ENCODE measurements around the gene KCNJ10.

The KCNJ10 gene

GRCh38 chr1:160058087-160058486 is 11.9 kb downstream of the KCNJ10 start:
- no peaks in the 10 kb centered on the region for H3K4me1 ChIP-seq (ENCODE audit: control insufficient read depth, low read length)
- no peaks in the 10 kb centered on the region for H3K79me2 ChIP-seq (ENCODE audit: control insufficient read depth, low read length)
- TF ChIP-seq CTCF (IDR thresholded peaks at IDR 0.05; ENCODE audit: low read depth, low read length, poor library complexity, severe bottlenecking) (peak; percentile 56), EZH2phosphoT487 (IDR thresholded peaks at IDR 0.05; ENCODE audit: borderline replicate concordance, low read length) (no peak)
- H3K4me2 ChIP-seq (ENCODE audit: low read length) = no peak overlapping the region
- no peak overlapping the region for H3K4me3 ChIP-seq (ENCODE audit: low read length)
- no peaks in the 10 kb centered on the region for H3F3A ChIP-seq (ENCODE audit: control insufficient read depth, insufficient read depth)
- no peaks in the 10 kb centered on the region for H3K36me3 ChIP-seq (ENCODE audit: control insufficient read depth, low read length)
- H3K9me2 ChIP-seq (replicated peaks; ENCODE audit: control insufficient read depth, low read length) = no peaks in the 10 kb centered on the region
- peaks cover 44% of the 10 kb centered on the region for H3K27me3 ChIP-seq (ENCODE audit: control insufficient read depth, low read length)
- H3K9me3 ChIP-seq (ENCODE audit: control insufficient read depth, insufficient read depth, low read length) = no peaks in the 10 kb centered on the region
- H3K27ac ChIP-seq (ENCODE audit: low read depth, low read length) = no peak overlapping the region
- H4K20me1 ChIP-seq (ENCODE audit: control insufficient read depth, insufficient read depth, low read depth, low read length) = no peaks in the 10 kb centered on the region

- no peaks in the 10 kb centered on the region for H3K4me1 ChIP-seq (ENCODE audit: control insufficient read depth, low read length)
- no peaks in the 10 kb centered on the region for H3K79me2 ChIP-seq (ENCODE audit: control insufficient read depth, low read length)
- no peaks in the 10 kb centered on the region for H4K20me1 ChIP-seq (ENCODE audit: control insufficient read depth, insufficient read depth, low read depth, low read length)
- H3K27ac ChIP-seq (ENCODE audit: low read depth, low read length) = no peak overlapping the region
- no peaks in the 10 kb centered on the region for H3K9me2 ChIP-seq (replicated peaks; ENCODE audit: control insufficient read depth, low read length)
- peaks cover 58% of the 10 kb centered on the region for H3K27me3 ChIP-seq (ENCODE audit: control insufficient read depth, low read length)
- H3K4me2 ChIP-seq (ENCODE audit: low read length) = no peak overlapping the region
- H3F3A ChIP-seq (ENCODE audit: control insufficient read depth, insufficient read depth) = no peaks in the 10 kb centered on the region
- no peaks in the 10 kb centered on the region for H3K9me3 ChIP-seq (ENCODE audit: control insufficient read depth, insufficient read depth, low read length)
- no peaks in the 10 kb centered on the region for H3K36me3 ChIP-seq (ENCODE audit: control insufficient read depth, low read length)
- TF ChIP-seq CTCF (IDR thresholded peaks at IDR 0.05; ENCODE audit: low read depth, low read length, poor library complexity, severe bottlenecking) (no peak), EZH2phosphoT487 (IDR thresholded peaks at IDR 0.05; ENCODE audit: borderline replicate concordance, low read length) (no peak)
- no peak overlapping the region for H3K4me3 ChIP-seq (ENCODE audit: low read length)
Measured at GRCh38 chr1:160056648-160057169, 13.3 kb downstream of the KCNJ10 start.

GRCh38 chr1:160053548-160054365 is 16.2 kb downstream of the KCNJ10 start:
- H3K27me3 ChIP-seq (ENCODE audit: control insufficient read depth, low read length) = peaks cover 66% of the 10 kb centered on the region
- H3K36me3 ChIP-seq (ENCODE audit: control insufficient read depth, low read length) = no peaks in the 10 kb centered on the region
- no peaks in the 10 kb centered on the region for H3K9me2 ChIP-seq (replicated peaks; ENCODE audit: control insufficient read depth, low read length)
- no peaks in the 10 kb centered on the region for H3F3A ChIP-seq (ENCODE audit: control insufficient read depth, insufficient read depth)
- no peaks in the 10 kb centered on the region for H3K4me1 ChIP-seq (ENCODE audit: control insufficient read depth, low read length)
- no peaks in the 10 kb centered on the region for H4K20me1 ChIP-seq (ENCODE audit: control insufficient read depth, insufficient read depth, low read depth, low read length)
- H3K79me2 ChIP-seq (ENCODE audit: control insufficient read depth, low read length) = no peaks in the 10 kb centered on the region
- H3K27ac ChIP-seq (ENCODE audit: low read depth, low read length) = no peak overlapping the region
- TF ChIP-seq CTCF (IDR thresholded peaks at IDR 0.05; ENCODE audit: low read depth, low read length, poor library complexity, severe bottlenecking) (no peak), EZH2phosphoT487 (IDR thresholded peaks at IDR 0.05; ENCODE audit: borderline replicate concordance, low read length) (no peak)
- no peaks in the 10 kb centered on the region for H3K9me3 ChIP-seq (ENCODE audit: control insufficient read depth, insufficient read depth, low read length)
- H3K4me3 ChIP-seq (ENCODE audit: low read length) = no peak overlapping the region
- H3K4me2 ChIP-seq (ENCODE audit: low read length) = no peak overlapping the region
